Mucosa of descending colon (tissue), 3 donors: ENCODE measurements around the gene FBXO7. TPM values are rescaled to one million over a fixed set of nuclear protein-coding genes. Genes with fewer than 3 reads are reported as not detected.
"Not testable (repeated sequence)": the region's sequence is repeated elsewhere in the genome, so short reads cannot be mapped to it uniquely, and the experiment has no call there.

Source experiments
- ATAC-seq: fragments of 200-7000 bp; cut with Tn5 transposase; one replicate; pipeline ENCODE4 v1.9.1; 2020; ENCODE audit warnings: mild to moderate bottlenecking, moderate library complexity
- DNase-seq, 3 donors: peaks; one replicate each; pipeline ENCODE4 v3.0.0-alpha.2; 2020
- H3K36me3 ChIP-seq: fragments of 200-600 bp; one replicate; pipeline ENCODE4 v1.8.0; 2021; ENCODE audit warnings: low read depth, mild to moderate bottlenecking
- H3K4me1 ChIP-seq: fragments of 200-600 bp; one replicate; pipeline ENCODE4 v1.8.0; 2021; ENCODE audit warnings: low read depth, mild to moderate bottlenecking
- H3K4me3 ChIP-seq: fragments of 200-600 bp; one replicate; pipeline ENCODE4 v1.8.0; 2021; ENCODE audit warnings: mild to moderate bottlenecking
- H3K9me3 ChIP-seq: fragments of 200-600 bp; one replicate; pipeline ENCODE4 v1.8.0; 2021; ENCODE audit warnings: mild to moderate bottlenecking
- intact Hi-C, 2 donors: fragments of 100-400 bp; cut with DNase I in 1 of 2; cut with micrococcal nuclease in 1 of 2; formaldehyde crosslinking; loops; one replicate each; pipeline versions ENCODE4 v1.11.0 to v1.11.1; 2022; cut with DNase I, micrococcal nuclease
- total RNA-seq, 3 donors: library from RNA; stranded (reverse); fragmentation: NEBNext Ultra II Directional in 2 of 3; extraction: Animal tissue kit (Norgen Biotek cat#: 25700) in 2 of 3; gene quantifications; one replicate each; pipeline versions ENCODE4 v1.2.1 to v1.2.4, GENCODE V29; 2021 to 2023
- TF ChIP-seq, protein P1 (sequence below): fragments of 200-600 bp; IDR thresholded peaks from one replicate; pipeline ENCODE4 v1.8.0; 2022; ENCODE audit warnings: antibody characterized with exemption, mild to moderate bottlenecking
- donor health status: DM: no; HTN: no; CAD: no; lungs with moderate emphysema.
- donor health status: DM: no; HTN: no; CAD: no.
- donor health status: DM: no; HTN: yes; CAD: no.

FBXO7 gene
- total RNA-seq, 3 donors from 2014 or later: 63.0 to 84.3 (median 71.5) TPM

DNA sequence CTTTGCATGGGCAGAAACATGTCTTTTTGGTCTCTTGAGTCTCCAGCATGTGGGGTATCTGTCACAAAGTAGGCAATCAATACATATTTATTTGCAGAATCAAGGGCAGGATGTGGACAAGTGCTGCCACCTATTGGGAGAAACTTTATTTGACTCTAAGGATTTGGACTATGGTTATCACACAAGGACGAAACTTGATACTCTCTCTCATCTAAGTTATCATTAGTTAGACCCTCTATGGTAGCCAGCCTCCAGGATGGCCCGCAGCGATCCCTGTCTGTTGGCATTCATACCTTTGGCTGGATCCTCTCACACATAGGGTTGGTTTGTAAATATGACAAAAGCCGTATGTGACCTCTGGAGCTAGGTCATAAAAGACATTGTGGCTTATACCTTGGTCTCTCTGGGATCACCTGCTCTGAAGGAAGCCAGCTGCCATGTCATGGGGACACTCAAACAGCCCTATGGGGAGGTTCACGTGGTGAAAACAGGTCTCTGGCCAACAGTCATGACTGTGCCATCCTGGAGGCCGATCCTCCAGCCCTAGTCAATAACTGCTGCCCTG is 1.1 kb upstream of the FBXO7 start:
- ATAC-seq: peak; percentile 1
- H3K4me3 ChIP-seq: no peak overlapping the region

DNA sequence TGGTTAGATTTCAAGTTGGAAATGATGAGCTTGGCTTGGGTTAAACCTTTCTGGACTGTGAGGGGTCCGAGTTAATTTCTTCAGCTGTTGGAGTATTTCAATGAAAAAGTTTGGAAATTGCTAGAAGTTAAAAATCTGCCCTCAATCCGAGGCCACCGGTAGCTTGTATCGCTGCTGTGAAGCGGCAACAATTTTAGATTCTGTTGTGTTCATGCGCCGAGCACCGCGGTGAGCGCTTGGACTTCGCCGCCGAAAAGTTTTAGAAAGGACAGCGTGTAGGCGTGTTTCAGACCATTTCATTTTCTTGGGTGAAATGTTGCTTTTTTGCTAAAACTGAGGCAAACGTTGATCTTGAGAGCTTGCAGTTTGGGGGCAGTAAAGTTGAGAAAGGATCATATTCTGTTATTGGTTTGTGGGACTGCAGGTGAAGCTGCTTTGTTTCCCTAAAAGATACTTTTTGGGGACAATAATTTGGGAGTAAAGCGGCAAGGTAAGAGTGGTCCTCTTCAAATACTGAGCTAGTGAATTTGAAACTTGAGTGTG is 928 bp downstream of the FBXO7 start:
- DNase-seq: peak; percentile 50 to 62 (median 55)
- TF ChIP-seq, protein P1, sequence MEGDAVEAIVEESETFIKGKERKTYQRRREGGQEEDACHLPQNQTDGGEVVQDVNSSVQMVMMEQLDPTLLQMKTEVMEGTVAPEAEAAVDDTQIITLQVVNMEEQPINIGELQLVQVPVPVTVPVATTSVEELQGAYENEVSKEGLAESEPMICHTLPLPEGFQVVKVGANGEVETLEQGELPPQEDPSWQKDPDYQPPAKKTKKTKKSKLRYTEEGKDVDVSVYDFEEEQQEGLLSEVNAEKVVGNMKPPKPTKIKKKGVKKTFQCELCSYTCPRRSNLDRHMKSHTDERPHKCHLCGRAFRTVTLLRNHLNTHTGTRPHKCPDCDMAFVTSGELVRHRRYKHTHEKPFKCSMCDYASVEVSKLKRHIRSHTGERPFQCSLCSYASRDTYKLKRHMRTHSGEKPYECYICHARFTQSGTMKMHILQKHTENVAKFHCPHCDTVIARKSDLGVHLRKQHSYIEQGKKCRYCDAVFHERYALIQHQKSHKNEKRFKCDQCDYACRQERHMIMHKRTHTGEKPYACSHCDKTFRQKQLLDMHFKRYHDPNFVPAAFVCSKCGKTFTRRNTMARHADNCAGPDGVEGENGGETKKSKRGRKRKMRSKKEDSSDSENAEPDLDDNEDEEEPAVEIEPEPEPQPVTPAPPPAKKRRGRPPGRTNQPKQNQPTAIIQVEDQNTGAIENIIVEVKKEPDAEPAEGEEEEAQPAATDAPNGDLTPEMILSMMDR: no peak
- Histone ChIP-seq H3K4me3 (peak overlapping the region; percentile 84), H3K4me1 (peaks cover 15% of the 10 kb centered on the region), H3K9me3 (no peaks in the 10 kb centered on the region), H3K36me3 (no peaks in the 10 kb centered on the region)
- ATAC-seq: peak; percentile 20
- intact Hi-C loops: no loop called here

More for the DNA sequence above, 1.1 kb upstream of the FBXO7 start:
- intact Hi-C loops: no loop called here
- TF ChIP-seq, protein P1: peak; percentile 50
- DNase-seq: peak in 2 of 3 donors; percentile 35 to 70
- Histone ChIP-seq H3K4me1 (peaks cover 15% of the 10 kb centered on the region), H3K36me3 (no peaks in the 10 kb centered on the region), H3K9me3 (no peaks in the 10 kb centered on the region)

DNA sequence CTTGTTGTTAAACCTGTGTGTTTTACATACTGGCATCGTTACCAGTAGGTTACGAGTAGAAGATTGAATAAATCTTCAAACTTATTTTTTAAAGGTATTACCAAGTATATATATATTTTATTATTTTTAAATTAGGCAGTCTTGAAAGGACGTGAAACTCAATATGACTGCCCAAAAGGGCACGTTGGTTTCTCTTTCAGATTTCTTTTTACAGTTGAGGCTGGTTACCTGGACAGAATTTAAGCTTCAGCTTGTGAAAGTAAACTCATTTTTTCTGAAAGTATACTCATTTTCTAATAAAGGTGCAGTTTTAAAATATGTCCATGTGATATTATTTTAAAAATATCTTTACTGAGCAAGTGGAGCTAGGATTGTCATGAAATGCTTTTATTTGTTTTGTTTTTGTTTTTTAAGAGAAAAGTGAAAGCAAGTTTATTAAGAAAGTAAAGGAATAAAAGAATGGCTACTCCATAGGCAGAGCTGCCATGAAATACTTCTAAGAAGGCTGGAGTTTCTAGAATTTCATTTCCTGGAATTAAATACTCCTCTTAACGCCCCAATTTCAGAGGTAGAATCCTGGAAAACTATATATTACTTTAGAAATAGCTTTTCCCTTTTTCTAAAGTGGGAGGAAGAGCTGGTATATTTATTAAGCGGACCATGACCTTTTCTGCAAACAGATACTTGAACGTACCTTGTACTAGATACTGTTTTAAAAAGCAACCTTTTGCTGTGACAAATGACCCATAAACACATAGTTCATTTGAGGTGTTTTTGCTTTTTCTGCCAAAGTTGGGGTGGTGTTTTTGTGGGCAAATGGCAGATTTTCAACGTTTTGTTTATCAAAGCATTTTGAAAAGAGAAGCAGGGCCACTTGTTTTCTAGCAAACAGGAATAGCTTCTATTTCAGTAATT is 1.9 kb downstream of the FBXO7 start:
- DNase-seq: no peak
- Histone ChIP-seq H3K36me3 (no peaks in the 10 kb centered on the region), H3K4me1 (peaks cover 15% of the 10 kb centered on the region), H3K4me3 (no peak overlapping the region), H3K9me3 (no peaks in the 10 kb centered on the region)
- no peak for ATAC-seq
- TF ChIP-seq, protein P1: no peak
- intact Hi-C loops: no loop called here

DNA sequence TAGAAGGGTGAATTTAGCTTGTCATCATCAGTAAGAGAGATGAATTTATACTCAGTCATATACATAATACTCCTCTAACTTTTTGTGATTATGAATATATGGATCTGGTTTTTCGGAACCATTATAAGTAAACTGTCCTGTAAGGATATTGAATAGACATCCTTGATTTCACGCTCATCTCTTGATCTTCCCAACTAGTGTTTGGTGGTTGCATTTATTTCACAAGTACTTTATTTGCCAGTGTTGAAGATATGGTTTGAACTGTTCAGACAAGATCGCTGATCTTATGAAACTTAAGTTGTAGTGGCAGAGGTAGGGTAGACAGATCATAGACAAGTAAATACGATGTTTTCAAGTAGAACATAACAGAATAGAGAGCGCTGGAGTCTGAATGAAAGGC is 3.0 kb downstream of the FBXO7 start:
- no peak for ATAC-seq
- no peak overlapping the region for H3K4me3 ChIP-seq
- no peaks in the 10 kb centered on the region for H3K9me3 ChIP-seq
- DNase-seq: no peak
- H3K36me3 ChIP-seq: no peaks in the 10 kb centered on the region
- H3K4me1 ChIP-seq: peaks cover 15% of the 10 kb centered on the region
- intact Hi-C loops: no loop called here
- TF ChIP-seq, protein P1: no peak

DNA sequence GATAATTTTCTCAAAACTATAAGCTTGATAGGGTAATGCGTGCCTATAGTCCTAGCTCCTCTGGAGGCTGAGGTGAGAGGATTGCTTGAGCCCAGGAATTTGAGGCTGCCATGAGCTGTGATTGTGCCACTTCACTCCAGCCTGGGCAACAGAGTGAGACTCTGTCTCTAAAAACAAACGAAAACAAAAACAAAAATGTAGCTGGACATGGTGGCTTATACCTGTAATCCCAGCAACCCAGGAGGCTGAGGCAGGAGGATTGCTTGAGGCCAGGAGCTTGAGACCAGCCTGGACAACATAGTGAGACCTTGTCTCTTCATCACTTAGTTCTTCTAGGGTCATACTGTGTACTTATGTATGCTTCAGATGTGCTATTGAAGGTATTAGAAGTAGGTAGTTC is 3.9 kb downstream of the FBXO7 start:
- DNase-seq, H3K4me3 ChIP-seq, H3K9me3 ChIP-seq, intact Hi-C loops, ATAC-seq, H3K36me3 ChIP-seq: not testable (repeated sequence)
- H3K4me1 ChIP-seq: peaks cover 14% of the 10 kb centered on the region

DNA sequence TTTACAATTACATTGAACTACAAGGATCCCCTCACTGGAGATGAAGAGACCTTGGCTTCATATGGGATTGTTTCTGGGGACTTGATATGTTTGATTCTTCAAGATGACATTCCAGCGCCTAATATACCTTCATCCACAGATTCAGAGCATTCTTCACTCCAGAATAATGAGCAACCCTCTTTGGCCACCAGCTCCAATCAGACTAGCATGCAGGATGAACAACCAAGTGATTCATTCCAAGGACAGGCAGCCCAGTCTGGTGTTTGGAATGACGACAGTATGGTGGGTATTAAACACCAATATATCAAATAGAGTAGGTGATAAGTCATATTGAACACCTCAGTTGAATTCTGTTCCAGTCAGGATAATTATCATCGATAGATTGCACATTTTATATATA is 4.4 kb downstream of the FBXO7 start:
- no peak overlapping the region for H3K4me3 ChIP-seq
- H3K9me3 ChIP-seq: no peaks in the 10 kb centered on the region
- ATAC-seq (no peak), DNase-seq (no peak)
- intact Hi-C loops: no loop called here
- peaks cover 10% of the 10 kb centered on the region for H3K4me1 ChIP-seq
- TF ChIP-seq, protein P1: no peak
- no peaks in the 10 kb centered on the region for H3K36me3 ChIP-seq
